RPMI8226 (cell line): ENCODE measurements around the gene CSRP1.
"Not testable (repeated sequence)": the region's sequence is repeated elsewhere in the genome, so short reads cannot be mapped to it uniquely, and the experiment has no call there.

Experiments
- DNase-seq: peaks from one replicate; pipeline ENCODE4 v3.0.0-alpha.2; 2015

Gene CSRP1

GRCh38 chr1:201475915-201476669 lies 30.8 kb downstream of the CSRP1 start:
- no peak for DNase-seq

GRCh38 chr1:201475130-201475529 lies 31.8 kb downstream of the CSRP1 start:
- DNase-seq: no peak

- no peak for DNase-seq
These were observed 33.6 kb downstream of the CSRP1 start for GRCh38 chr1:201473296-201473695.

GRCh38 chr1:201472321-201472720 lies 34.6 kb downstream of the CSRP1 start:
- DNase-seq: not testable (repeated sequence)

GRCh38 chr1:201471772-201472171 lies 35.2 kb downstream of the CSRP1 start:
- no peak for DNase-seq

GRCh38 chr1:201470581-201470980 lies 36.3 kb downstream of the CSRP1 start:
- DNase-seq: no peak

- DNase-seq: no peak
These were observed 37.3 kb downstream of the CSRP1 start for GRCh38 chr1:201469645-201470074.

GRCh38 chr1:201468844-201469644 lies 37.9 kb downstream of the CSRP1 start, which contains the start of gene PHLDA3:
TSS of gene PHLDA3 (minus strand) at chr1:201469188. CDS start at chr1:201468786, 402 bp downstream.
- DNase-seq: peak; percentile 66

- peak; percentile 63 for DNase-seq
These were observed 38.5 kb downstream of the CSRP1 start for GRCh38 chr1:201468501-201468843.

GRCh38 chr1:201466492-201466891 lies 40.4 kb downstream of the CSRP1 start:
- no peak for DNase-seq

GRCh38 chr1:201465698-201466290 lies 41.1 kb downstream of the CSRP1 start:
- DNase-seq: no peak

GRCh38 chr1:201463071-201463552 lies 43.8 kb downstream of the CSRP1 start:
- peak; percentile 33 for DNase-seq

GRCh38 chr1:201461645-201462441 lies 45.1 kb downstream of the CSRP1 start:
- DNase-seq: no peak

GRCh38 chr1:201460814-201461644 lies 45.9 kb downstream of the CSRP1 start:
- DNase-seq: no peak

GRCh38 chr1:201459775-201460174 lies 47.1 kb downstream of the CSRP1 start:
- DNase-seq: no peak

GRCh38 chr1:201459052-201459451 lies 47.9 kb downstream of the CSRP1 start:
- DNase-seq: no peak

- DNase-seq: no peak
These were observed 49.4 kb downstream of the CSRP1 start for GRCh38 chr1:201457508-201457960.

GRCh38 chr1:201456499-201457309 lies 50.2 kb downstream of the CSRP1 start:
- no peak for DNase-seq

GRCh38 chr1:201455098-201455497 lies 51.8 kb downstream of the CSRP1 start:
- no peak for DNase-seq

- DNase-seq: no peak
These were observed 52.3 kb downstream of the CSRP1 start for GRCh38 chr1:201454608-201455007.

- no peak for DNase-seq
These were observed 54.1 kb downstream of the CSRP1 start for GRCh38 chr1:201452866-201453265.
